DND-41 (cell line): ENCODE results near the gene DNHD1.

Experiments used
- ATAC-seq: fragments of 200-7000 bp; cut with Tn5 transposase; 3 replicates; pipeline ENCODE4 v1.9.1; 2021; ENCODE audit warnings: low read depth; ENCODE audit not compliant: insufficient read depth
- DNase-seq: peaks from one replicate; pipeline ENCODE4 v3.0.0-alpha.2; 2020
- H2AFZ ChIP-seq: 2 replicates; pipeline ENCODE4 v1.6.0; 2012; ENCODE audit warnings: low read depth, low read length
- H3K27ac ChIP-seq: 2 replicates; pipeline ENCODE4 v1.5.1; 2012; ENCODE audit warnings: low read length, inconsistent platforms
- H3K27me3 ChIP-seq: fragments of 200-600 bp; sonication (generic); 2 replicates; pipeline ENCODE4 v1.6.0; 2012; ENCODE audit warnings: low read length, mild to moderate bottlenecking, inconsistent platforms; ENCODE audit not compliant: insufficient read depth, poor library complexity
- H3K36me3 ChIP-seq: 2 replicates; pipeline ENCODE4 v1.5.1; 2012; ENCODE audit warnings: low read length, inconsistent platforms; ENCODE audit not compliant: insufficient read depth
- H3K4me1 ChIP-seq: 2 replicates; pipeline ENCODE4 v1.5.1; 2012; ENCODE audit warnings: mild to moderate bottlenecking, low read length; ENCODE audit not compliant: insufficient read depth
- H3K4me2 ChIP-seq: 2 replicates; pipeline ENCODE4 v1.6.0; 2012; ENCODE audit warnings: mild to moderate bottlenecking, moderate library complexity, low read length, inconsistent platforms; ENCODE audit not compliant: insufficient read depth
- H3K4me3 ChIP-seq, 2 experiments: fragments of 200-600 bp in 1 of 2; shearing (Covaris generic) in 1 of 2; 2 replicates each; pipeline ENCODE4 v1.5.1; 2012 to 2016; ENCODE audit warnings: inconsistent platforms in 2 of 2, low read length in 2 of 2, mild to moderate bottlenecking in 2 of 2, low read depth in 1 of 2, moderate library complexity in 1 of 2
- H3K79me2 ChIP-seq: 2 replicates; pipeline ENCODE4 v1.6.0; 2012; ENCODE audit warnings: low read length, inconsistent platforms; ENCODE audit not compliant: insufficient read depth
- H3K9ac ChIP-seq: 2 replicates; pipeline ENCODE4 v1.6.0; 2012; ENCODE audit warnings: low read depth, mild to moderate bottlenecking, inconsistent platforms, low read length, moderate library complexity
- H3K9me3 ChIP-seq: 2 replicates; pipeline ENCODE4 v1.5.1; 2012; ENCODE audit warnings: low read length, moderate library complexity, mild to moderate bottlenecking, inconsistent platforms; ENCODE audit not compliant: insufficient read depth, severe bottlenecking
- H4K20me1 ChIP-seq: 2 replicates; pipeline ENCODE4 v1.6.0; 2012; ENCODE audit warnings: low read length; ENCODE audit not compliant: insufficient read depth
- CTCF ChIP-seq: IDR thresholded peaks from 2 replicates; pipeline ENCODE4 v1.5.1; 2012; ENCODE audit warnings: borderline replicate concordance, low read length, moderate library complexity, mild to moderate bottlenecking; ENCODE audit not compliant: poor library complexity, severe bottlenecking; ENCODE audit errors: extremely low read depth
- EZH2 ChIP-seq: IDR thresholded peaks from 3 replicates; pipeline ENCODE4 v1.6.1; 2012; ENCODE audit warnings: borderline replicate concordance, low read depth, mild to moderate bottlenecking, moderate library complexity, low read length, inconsistent platforms; ENCODE audit not compliant: severe bottlenecking

The DNHD1 gene

GRCh38 chr11:6541356-6541755, 44.3 kb downstream of the DNHD1 start:
- no peak for ATAC-seq
- Histone ChIP-seq H3K4me1 (no peaks in the 10 kb centered on the region), H3K79me2 (no peaks in the 10 kb centered on the region), H3K36me3 (0 out of 2 replicates have a peak, but pooled peaks cover 7% of the 10 kb centered on the region), H3K4me3 (no peak overlapping the region), H3K27ac (no peak overlapping the region), H3K27me3 (no peaks in the 10 kb centered on the region), H2AFZ (no peak overlapping the region), H3K9ac (no peak overlapping the region), H3K4me2 (no peak overlapping the region), H3K9me3 (no peaks in the 10 kb centered on the region), H4K20me1 (no peaks in the 10 kb centered on the region)
- DNase-seq, result no peak
- TF ChIP-seq EZH2, result no peak

- DNase-seq (no peak), ATAC-seq (no peak)
- H3K4me3 ChIP-seq, result no peak overlapping the region
- no peak overlapping the region for H3K9ac ChIP-seq
- H3K36me3 ChIP-seq, result 0 out of 2 replicates have a peak, but pooled peaks cover 7% of the 10 kb centered on the region
- H3K27me3 ChIP-seq, result no peaks in the 10 kb centered on the region
- no peaks in the 10 kb centered on the region for H3K9me3 ChIP-seq
- H3K4me2 ChIP-seq, result no peak overlapping the region
- no peaks in the 10 kb centered on the region for H4K20me1 ChIP-seq
- H3K4me1 ChIP-seq, result no peaks in the 10 kb centered on the region
- H3K79me2 ChIP-seq, result no peaks in the 10 kb centered on the region
- TF ChIP-seq EZH2 (no peak), CTCF (no peak)
- no peak overlapping the region for H3K27ac ChIP-seq
- no peak overlapping the region for H2AFZ ChIP-seq
These were observed 45.6 kb downstream of the DNHD1 start for GRCh38 chr11:6542727-6543126.

- Histone ChIP-seq H3K4me3 (no peak overlapping the region), H4K20me1 (no peaks in the 10 kb centered on the region), H3K4me2 (no peak overlapping the region), H3K9me3 (no peaks in the 10 kb centered on the region), H3K36me3 (0 out of 2 replicates have a peak, but pooled peaks cover 7% of the 10 kb centered on the region), H3K9ac (no peak overlapping the region), H2AFZ (no peak overlapping the region), H3K79me2 (no peaks in the 10 kb centered on the region), H3K27ac (no peak overlapping the region), H3K4me1 (no peaks in the 10 kb centered on the region), H3K27me3 (no peaks in the 10 kb centered on the region)
- ATAC-seq, result no peak
- TF ChIP-seq EZH2, result no peak
- TF ChIP-seq CTCF, result no peak
- no peak for DNase-seq
These were observed 48.1 kb downstream of the DNHD1 start for GRCh38 chr11:6544921-6545850.

GRCh38 chr11:6545917-6546605, 49.0 kb downstream of the DNHD1 start:
- H3K36me3 ChIP-seq, result 0 out of 2 replicates have a peak, but pooled peaks cover 7% of the 10 kb centered on the region

More at GRCh38 chr11:6545917-6546605, 49.0 kb downstream of the DNHD1 start:
- DNase-seq (no peak), ATAC-seq (no peak)
- Histone ChIP-seq H3K9me3 (no peaks in the 10 kb centered on the region), H3K27ac (no peak overlapping the region), H3K27me3 (no peaks in the 10 kb centered on the region), H3K4me3 (no peak overlapping the region), H2AFZ (no peak overlapping the region), H3K9ac (no peak overlapping the region), H3K4me2 (no peak overlapping the region), H3K4me1 (no peaks in the 10 kb centered on the region), H4K20me1 (no peaks in the 10 kb centered on the region), H3K79me2 (no peaks in the 10 kb centered on the region)
- TF ChIP-seq EZH2 (no peak), CTCF (no peak)
